Measurements from ENCODE around the gene GPC6.

- TF ChIP-seq EZH2phosphoT487 (IDR thresholded peaks at IDR 0.05; ENCODE audit: low read depth, severe bottlenecking, unreplicated experiment) (no peak), CTCF (IDR thresholded peaks at IDR 0.05; ENCODE audit: poor library complexity) (no peak), EZH2 (IDR thresholded peaks at IDR 0.05; ENCODE audit: borderline replicate concordance) (no peak)
Observed at GRCh38 chr13:94239135-94239534, 1012.5 kb downstream of the GPC6 start.
